ENCODE data around the gene OR52H1. TPM values are rescaled to one million over a fixed set of nuclear protein-coding genes. Genes with fewer than 3 reads are reported as not detected.

OR52H1 gene
- total RNA-seq, 1 donor from 2014 or later = not detected

- TF ChIP-seq CTCF (IDR thresholded peaks at IDR 0.05; ENCODE audit: partially characterized antibody, unreplicated experiment) = no peak
- H3K9me3 Mint-ChIP-seq (ENCODE audit: unreplicated experiment) = no peaks in the 10 kb centered on the region
- no peaks in the 10 kb centered on the region for H3K36me3 Mint-ChIP-seq (ENCODE audit: unreplicated experiment)
- H3K4me1 Mint-ChIP-seq (ENCODE audit: low read depth, unreplicated experiment) = peaks cover 3% of the 10 kb centered on the region
- no peak for DNase-seq
- no peak overlapping the region for H3K4me3 Mint-ChIP-seq (ENCODE audit: unreplicated experiment)
- peaks cover 2% of the 10 kb centered on the region for H3K27me3 Mint-ChIP-seq (ENCODE audit: unreplicated experiment)
- no peak overlapping the region for H3K27ac Mint-ChIP-seq (ENCODE audit: unreplicated experiment)
Measured at GRCh38 chr11:5553343-5553742, 5.0 kb upstream of the OR52H1 start.

- peaks cover 2% of the 10 kb centered on the region for H3K27me3 Mint-ChIP-seq (ENCODE audit: unreplicated experiment)
Measured at GRCh38 chr11:5550440-5551095, 2.2 kb upstream of the OR52H1 start.

GRCh38 chr11:5547982-5548381, 358 bp downstream of the OR52H1 start:
- Mint-ChIP-seq H3K27me3 (ENCODE audit: unreplicated experiment) (peaks cover 2% of the 10 kb centered on the region), H3K36me3 (ENCODE audit: unreplicated experiment) (no peaks in the 10 kb centered on the region), H3K4me3 (ENCODE audit: unreplicated experiment) (no peak overlapping the region), H3K9me3 (ENCODE audit: unreplicated experiment) (no peaks in the 10 kb centered on the region), H3K4me1 (ENCODE audit: low read depth, unreplicated experiment) (no peaks in the 10 kb centered on the region), H3K27ac (ENCODE audit: unreplicated experiment) (no peak overlapping the region)
- TF ChIP-seq CTCF (IDR thresholded peaks at IDR 0.05; ENCODE audit: partially characterized antibody, unreplicated experiment) = no peak
- no peak for DNase-seq

More at GRCh38 chr11:5550440-5551095, 2.2 kb upstream of the OR52H1 start:
- Mint-ChIP-seq H3K36me3 (ENCODE audit: unreplicated experiment) (no peaks in the 10 kb centered on the region), H3K4me1 (ENCODE audit: low read depth, unreplicated experiment) (no peaks in the 10 kb centered on the region), H3K4me3 (ENCODE audit: unreplicated experiment) (no peak overlapping the region), H3K27ac (ENCODE audit: unreplicated experiment) (no peak overlapping the region), H3K9me3 (ENCODE audit: unreplicated experiment) (no peaks in the 10 kb centered on the region)
- no peak for DNase-seq
- TF ChIP-seq CTCF (IDR thresholded peaks at IDR 0.05; ENCODE audit: partially characterized antibody, unreplicated experiment) = no peak

GRCh38 chr11:5546457-5546856, 1.9 kb downstream of the OR52H1 start:
- Mint-ChIP-seq H3K4me1 (ENCODE audit: low read depth, unreplicated experiment) (no peaks in the 10 kb centered on the region), H3K9me3 (ENCODE audit: unreplicated experiment) (no peaks in the 10 kb centered on the region), H3K27ac (ENCODE audit: unreplicated experiment) (no peak overlapping the region), H3K27me3 (ENCODE audit: unreplicated experiment) (peaks cover 2% of the 10 kb centered on the region), H3K4me3 (ENCODE audit: unreplicated experiment) (no peak overlapping the region), H3K36me3 (ENCODE audit: unreplicated experiment) (no peaks in the 10 kb centered on the region)
- DNase-seq = no peak
- no peak for TF ChIP-seq CTCF (IDR thresholded peaks at IDR 0.05; ENCODE audit: partially characterized antibody, unreplicated experiment)

- no peak overlapping the region for H3K27ac Mint-ChIP-seq (ENCODE audit: unreplicated experiment)
- H3K4me1 Mint-ChIP-seq (ENCODE audit: low read depth, unreplicated experiment) = no peaks in the 10 kb centered on the region
Measured at GRCh38 chr11:5541427-5541826, 6.9 kb downstream of the OR52H1 start.

More at GRCh38 chr11:5541427-5541826, 6.9 kb downstream of the OR52H1 start:
- no peak for DNase-seq
- no peak for TF ChIP-seq CTCF (IDR thresholded peaks at IDR 0.05; ENCODE audit: partially characterized antibody, unreplicated experiment)
- no peaks in the 10 kb centered on the region for H3K27me3 Mint-ChIP-seq (ENCODE audit: unreplicated experiment)
- no peaks in the 10 kb centered on the region for H3K9me3 Mint-ChIP-seq (ENCODE audit: unreplicated experiment)
- no peaks in the 10 kb centered on the region for H3K36me3 Mint-ChIP-seq (ENCODE audit: unreplicated experiment)
- no peak overlapping the region for H3K4me3 Mint-ChIP-seq (ENCODE audit: unreplicated experiment)

All from glutamatergic neuron (in vitro differentiated cells).